ENCODE results near the gene IGF2. TPM values are rescaled to one million over a fixed set of nuclear protein-coding genes. Genes with fewer than 3 reads are reported as not detected.

IGF2 gene
- total RNA-seq, 1 experiment from 2014 or later: 5.0 TPM

- no peaks in the 10 kb centered on the region for H3F3A ChIP-seq (ENCODE audit: low read length, unreplicated experiment)
- H3K27ac ChIP-seq (ENCODE audit: low read length): no peak overlapping the region
- H4K20me1 ChIP-seq (ENCODE audit: low read length): no peaks in the 10 kb centered on the region
- H3K9me2 ChIP-seq (replicated peaks; ENCODE audit: low read length): no peaks in the 10 kb centered on the region
- CTCF ChIA-PET: interaction anchor here (0.8 kb wide), 1 partner anchor 272 kb away, joined by 3 read pairs; no protein-coding TSS in a partner anchor
- no peak overlapping the region for H3K4me2 ChIP-seq (ENCODE audit: low read length)
- no peak for TF ChIP-seq CTCF (conservative IDR thresholded peaks at IDR 0.05; ENCODE audit: low read depth, low read length)
- TF ChIP-seq EZH2phosphoT487 (IDR thresholded peaks at IDR 0.05; ENCODE audit: borderline replicate concordance, low read length): no peak
- TF ChIP-seq EZH2 (IDR thresholded peaks at IDR 0.05; ENCODE audit: low read length, unreplicated experiment): no peak
- no peaks in the 10 kb centered on the region for H3K79me2 ChIP-seq (ENCODE audit: low read length)
- no peaks in the 10 kb centered on the region; the same call in 1 of the 2 replicates for H3K36me3 ChIP-seq (ENCODE audit: low read depth, low read length)
- no peak overlapping the region for H2AFZ ChIP-seq (ENCODE audit: low read length)
- ATAC-seq: no peak
- H3K9ac ChIP-seq (ENCODE audit: low read length): no peak overlapping the region
- BruUV-seq (replicated peaks): no TSS peak
- intact Hi-C loops (cut with micrococcal nuclease): loop anchor here (10.0 kb wide), 1 partner anchor 319 kb away; the partner anchor contains the start of genes SYT8 and TNNI2
- H3K4me3 ChIP-seq (ENCODE audit: low read length): no peak overlapping the region
- POLR2A ChIA-PET (ENCODE audit: unreplicated experiment): no interaction called here
- no peak for DNase-seq
- peaks cover 10% of the 10 kb centered on the region; the same call in 1 of the 2 replicates for H3K4me1 ChIP-seq (ENCODE audit: insufficient read depth, low read length)
- H3K27me3 ChIP-seq (ENCODE audit: low read length): no peaks in the 10 kb centered on the region
- H3K9me3 ChIP-seq (ENCODE audit: low read length): no peaks in the 10 kb centered on the region
Measured at GRCh38 chr11:2154195-2154585, 15.0 kb upstream of the IGF2 start.

- Histone ChIP-seq H3K9me3 (ENCODE audit: low read length) (no peaks in the 10 kb centered on the region), H3K27ac (ENCODE audit: low read length) (no peak overlapping the region), H3K4me3 (ENCODE audit: low read length) (no peak overlapping the region), H3K36me3 (ENCODE audit: low read depth, low read length) (no peaks in the 10 kb centered on the region; the same call in 1 of the 2 replicates), H3K27me3 (ENCODE audit: low read length) (no peaks in the 10 kb centered on the region), H3K4me1 (ENCODE audit: insufficient read depth, low read length) (peaks cover 10% of the 10 kb centered on the region; the same call in 1 of the 2 replicates), H2AFZ (ENCODE audit: low read length) (no peak overlapping the region), H3K4me2 (ENCODE audit: low read length) (no peak overlapping the region), H3K9me2 (replicated peaks; ENCODE audit: low read length) (no peaks in the 10 kb centered on the region), H3F3A (ENCODE audit: low read length, unreplicated experiment) (no peaks in the 10 kb centered on the region), H4K20me1 (ENCODE audit: low read length) (no peaks in the 10 kb centered on the region), H3K79me2 (ENCODE audit: low read length) (no peaks in the 10 kb centered on the region), H3K9ac (ENCODE audit: low read length) (no peak overlapping the region)
- ATAC-seq (no peak), DNase-seq (no peak)
- no TSS peak for BruUV-seq (replicated peaks)
- TF ChIP-seq CTCF (conservative IDR thresholded peaks at IDR 0.05; ENCODE audit: low read depth, low read length) (no peak), EZH2 (IDR thresholded peaks at IDR 0.05; ENCODE audit: low read length, unreplicated experiment) (no peak), EZH2phosphoT487 (IDR thresholded peaks at IDR 0.05; ENCODE audit: borderline replicate concordance, low read length) (no peak)
- ChIA-PET POLR2A (ENCODE audit: unreplicated experiment) (no interaction called here), CTCF (interaction anchor here (0.7 to 0.8 kb wide), 2 partner anchors 271 to 460 kb away, joined by 3 read pairs; no protein-coding TSS in a partner anchor)
- intact Hi-C loops (cut with micrococcal nuclease): loop anchor here (10.0 kb wide), 1 partner anchor 319 kb away; the partner anchor contains the start of genes SYT8 and TNNI2
Measured at GRCh38 chr11:2153581-2154194, 14.5 kb upstream of the IGF2 start.

Measured in PC-3 (cell line).